ENCODE data around the gene RUNDC3A. TPM values are rescaled to one million over a fixed set of nuclear protein-coding genes. Genes with fewer than 3 reads are reported as not detected.
A peak's percentile ranks its signal among the peaks of the same experiment; 100 is the strongest.
"Not testable (repeated sequence)": the region's sequence is repeated elsewhere in the genome, so short reads cannot be mapped to it uniquely, and the experiment has no call there.

RUNDC3A gene
- total RNA-seq, 1 donor from 2014 or later = 10.3 TPM

DNA sequence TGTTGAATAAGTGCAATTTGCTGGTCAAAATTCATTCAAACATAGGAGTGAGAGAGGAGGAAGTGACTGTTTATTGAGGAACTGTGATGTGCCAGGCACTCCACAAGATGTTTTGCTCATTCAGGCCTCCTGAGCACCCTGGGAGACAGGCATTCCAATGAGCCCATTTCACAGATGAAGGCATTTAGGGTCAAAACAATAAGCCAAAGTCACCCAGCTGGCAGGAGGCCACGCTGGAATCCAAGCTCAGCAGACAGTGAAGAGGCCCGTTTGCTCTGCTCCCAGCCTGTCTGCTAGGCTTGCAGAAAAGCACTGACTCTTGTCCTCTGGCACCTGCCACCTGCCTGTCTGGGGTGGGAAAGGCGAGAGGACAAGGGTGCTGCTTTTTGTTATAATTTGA, 26.3 kb downstream of the RUNDC3A start:
- H3K4me3 Mint-ChIP-seq = no peak overlapping the region
- H3K27me3 Mint-ChIP-seq = peaks cover 13% of the 10 kb centered on the region
- DNase-seq (ENCODE audit: extremely low spot score, unreplicated experiment) = no peak
- H3K27ac Mint-ChIP-seq = no peak overlapping the region
- TF ChIP-seq, protein P1, sequence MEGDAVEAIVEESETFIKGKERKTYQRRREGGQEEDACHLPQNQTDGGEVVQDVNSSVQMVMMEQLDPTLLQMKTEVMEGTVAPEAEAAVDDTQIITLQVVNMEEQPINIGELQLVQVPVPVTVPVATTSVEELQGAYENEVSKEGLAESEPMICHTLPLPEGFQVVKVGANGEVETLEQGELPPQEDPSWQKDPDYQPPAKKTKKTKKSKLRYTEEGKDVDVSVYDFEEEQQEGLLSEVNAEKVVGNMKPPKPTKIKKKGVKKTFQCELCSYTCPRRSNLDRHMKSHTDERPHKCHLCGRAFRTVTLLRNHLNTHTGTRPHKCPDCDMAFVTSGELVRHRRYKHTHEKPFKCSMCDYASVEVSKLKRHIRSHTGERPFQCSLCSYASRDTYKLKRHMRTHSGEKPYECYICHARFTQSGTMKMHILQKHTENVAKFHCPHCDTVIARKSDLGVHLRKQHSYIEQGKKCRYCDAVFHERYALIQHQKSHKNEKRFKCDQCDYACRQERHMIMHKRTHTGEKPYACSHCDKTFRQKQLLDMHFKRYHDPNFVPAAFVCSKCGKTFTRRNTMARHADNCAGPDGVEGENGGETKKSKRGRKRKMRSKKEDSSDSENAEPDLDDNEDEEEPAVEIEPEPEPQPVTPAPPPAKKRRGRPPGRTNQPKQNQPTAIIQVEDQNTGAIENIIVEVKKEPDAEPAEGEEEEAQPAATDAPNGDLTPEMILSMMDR (conservative IDR thresholded peaks at IDR 0.05) = no peak
- H3K4me1 Mint-ChIP-seq (ENCODE audit: unreplicated experiment) = peaks cover 5% of the 10 kb centered on the region
- H3K36me3 Mint-ChIP-seq = no peaks in the 10 kb centered on the region
- H3K9me3 Mint-ChIP-seq = no peaks in the 10 kb centered on the region

DNA sequence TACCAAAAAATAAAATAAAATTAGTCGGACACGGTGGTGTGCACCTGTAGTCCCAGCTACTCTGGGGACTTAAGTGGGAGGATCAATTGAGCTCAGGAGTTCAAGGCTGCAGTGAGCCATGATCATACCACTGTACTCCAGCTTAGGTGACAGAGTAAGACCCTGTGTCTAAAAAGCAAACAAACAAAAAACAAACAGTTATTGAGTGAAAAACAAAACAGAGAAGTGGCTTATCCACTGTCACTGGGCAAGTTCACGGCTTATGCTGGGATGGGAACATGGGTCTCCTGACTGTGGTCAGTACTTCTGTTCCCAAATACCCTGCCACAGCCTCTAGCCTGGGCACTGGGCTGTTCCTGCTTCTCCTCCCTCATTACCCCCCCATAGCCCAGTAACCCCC, 27.2 kb downstream of the RUNDC3A start:
- peaks cover 13% of the 10 kb centered on the region for H3K27me3 Mint-ChIP-seq
- no peak for DNase-seq (ENCODE audit: extremely low spot score, unreplicated experiment)
- H3K27ac Mint-ChIP-seq = no peak overlapping the region
- H3K4me3 Mint-ChIP-seq = no peak overlapping the region
- peaks cover 5% of the 10 kb centered on the region for H3K4me1 Mint-ChIP-seq (ENCODE audit: unreplicated experiment)
- TF ChIP-seq, protein P1 (conservative IDR thresholded peaks at IDR 0.05) = no peak
- no peaks in the 10 kb centered on the region for H3K36me3 Mint-ChIP-seq
- no peaks in the 10 kb centered on the region for H3K9me3 Mint-ChIP-seq

DNA sequence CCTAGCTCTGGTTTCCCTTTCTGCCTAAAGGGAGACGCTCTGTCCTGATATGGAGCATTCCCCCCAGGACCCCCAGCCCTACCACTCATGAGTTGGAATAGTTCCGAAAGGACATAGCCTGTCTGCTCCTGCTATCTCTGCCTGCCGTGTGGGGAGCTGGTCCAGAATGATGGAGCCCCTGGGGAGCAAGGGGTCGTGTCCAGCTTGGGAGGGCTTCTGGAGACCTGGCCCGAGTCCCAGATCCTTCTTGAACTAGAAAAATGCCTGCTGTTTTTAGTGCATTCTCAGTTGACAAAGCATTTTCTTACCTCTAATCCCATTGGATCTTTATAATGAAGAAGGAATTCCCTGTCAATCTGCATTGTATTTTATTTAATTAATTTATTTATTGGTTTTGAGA, 27.6 kb downstream of the RUNDC3A start:
- H3K27ac Mint-ChIP-seq = no peak overlapping the region
- no peaks in the 10 kb centered on the region for H3K9me3 Mint-ChIP-seq
- peaks cover 15% of the 10 kb centered on the region for H3K27me3 Mint-ChIP-seq
- H3K36me3 Mint-ChIP-seq = no peaks in the 10 kb centered on the region
- no peak for DNase-seq (ENCODE audit: extremely low spot score, unreplicated experiment)
- H3K4me1 Mint-ChIP-seq (ENCODE audit: unreplicated experiment) = peaks cover 5% of the 10 kb centered on the region
- no peak overlapping the region for H3K4me3 Mint-ChIP-seq
- TF ChIP-seq, protein P1 (conservative IDR thresholded peaks at IDR 0.05) = no peak

DNA sequence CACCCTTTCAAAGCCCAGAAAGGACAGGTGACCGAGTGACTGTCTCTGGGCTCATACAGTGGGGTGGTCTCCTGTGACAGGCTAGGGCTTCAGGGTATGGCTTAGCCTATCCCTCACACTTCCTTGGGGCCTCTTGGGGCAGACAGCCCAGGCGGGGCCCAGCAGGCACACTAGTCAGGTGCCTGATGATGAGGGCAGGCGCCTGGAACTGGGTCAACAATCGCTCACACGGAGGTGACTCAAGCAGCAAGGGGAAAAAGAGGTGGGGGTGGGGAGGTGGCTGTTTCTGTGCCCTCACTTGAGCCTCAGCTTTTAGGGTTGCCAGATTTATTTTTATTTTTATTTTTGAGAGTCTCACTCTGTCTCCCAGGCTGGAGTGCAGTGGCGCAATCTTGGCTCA, 30.3 kb downstream of the RUNDC3A start:
- Mint-ChIP-seq H3K9me3 (no peaks in the 10 kb centered on the region), H3K27me3 (peaks cover 17% of the 10 kb centered on the region), H3K4me1 (ENCODE audit: unreplicated experiment) (no peaks in the 10 kb centered on the region), H3K36me3 (no peaks in the 10 kb centered on the region), H3K27ac (no peak overlapping the region), H3K4me3 (no peak overlapping the region)
- DNase-seq (ENCODE audit: extremely low spot score, unreplicated experiment) = no peak
- TF ChIP-seq, protein P1 (conservative IDR thresholded peaks at IDR 0.05) = no peak

DNA sequence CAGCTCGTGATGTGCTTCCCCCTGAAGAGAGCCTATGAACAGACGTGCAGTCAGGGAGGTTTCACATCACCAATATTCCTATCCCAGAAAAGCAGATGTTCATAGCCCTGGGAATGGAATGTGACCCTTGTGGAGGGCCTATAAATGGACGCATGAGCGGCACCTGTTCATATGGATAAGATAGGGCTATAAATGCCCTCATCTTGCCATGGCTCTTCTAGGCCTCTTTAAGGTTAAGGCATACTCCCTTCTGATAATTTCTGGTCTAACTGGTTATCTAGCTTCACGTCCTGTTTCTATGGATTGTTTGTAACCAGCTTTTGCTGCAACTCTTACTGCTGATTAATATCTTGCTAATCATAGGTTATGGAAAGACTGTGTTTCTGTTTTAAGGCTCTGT, 32.2 kb downstream of the RUNDC3A start:
- H3K9me3 Mint-ChIP-seq; H3K36me3 Mint-ChIP-seq; H3K4me1 Mint-ChIP-seq (ENCODE audit: unreplicated experiment); DNase-seq (ENCODE audit: extremely low spot score, unreplicated experiment): not testable (repeated sequence)
- Mint-ChIP-seq H3K27ac (peak overlapping the region; percentile 66), H3K4me3 (peak overlapping the region; percentile 6), H3K27me3 (peaks cover 21% of the 10 kb centered on the region)

GRCh38 chr17:44343510-44344209, 35.3 kb downstream of the RUNDC3A start:
- H3K9me3 Mint-ChIP-seq = no peaks in the 10 kb centered on the region
- H3K27me3 Mint-ChIP-seq = peaks cover 8% of the 10 kb centered on the region
- DNase-seq (ENCODE audit: extremely low spot score, unreplicated experiment) = no peak
- H3K4me3 Mint-ChIP-seq = peak overlapping the region; percentile 16
- H3K36me3 Mint-ChIP-seq = no peaks in the 10 kb centered on the region
- TF ChIP-seq, protein P1 (conservative IDR thresholded peaks at IDR 0.05) = no peak
- peaks cover 12% of the 10 kb centered on the region for H3K4me1 Mint-ChIP-seq (ENCODE audit: unreplicated experiment)
- H3K27ac Mint-ChIP-seq = peak overlapping the region; percentile 95

Measured in type B pancreatic cell (in vitro differentiated cells).